HL-60 (cell line): ENCODE results near the gene ADAM12.

Experiments
- DNase-seq, 2 experiments: peaks; one replicate each; pipeline ENCODE4 v3.0.0-alpha.2; 2010 to 2020; ENCODE audit warnings: low read depth in 1 of 2, low spot score in 1 of 2
- H3K27ac ChIP-seq: fragments of 250-450 bp; sonication (Bioruptor Pico); replicated peaks from 2 replicates; pipeline ENCODE4 v1.5.1; 2020; ENCODE audit warnings: mild to moderate bottlenecking, moderate library complexity
- H3K27me3 ChIP-seq: fragments of 250-450 bp; sonication (Bioruptor Pico); 2 replicates; pipeline ENCODE4 v1.5.1; 2021; ENCODE audit warnings: mild to moderate bottlenecking, moderate library complexity; ENCODE audit not compliant: insufficient read depth, poor library complexity, severe bottlenecking
- H3K4me3 ChIP-seq: replicated peaks from 2 replicates; pipeline ENCODE4 v1.5.1; 2011; ENCODE audit warnings: mild to moderate bottlenecking, control low read depth, low read length; ENCODE audit not compliant: insufficient read depth
- GABPA ChIP-seq: IDR thresholded peaks from 2 replicates; pipeline ENCODE4 v1.6.1; 2012; ENCODE audit warnings: low read depth
- POLR2AphosphoS5 ChIP-seq: IDR thresholded peaks from 2 replicates; pipeline ENCODE4 v1.6.1; 2012; ENCODE audit warnings: low read depth
- SPI1 ChIP-seq: IDR thresholded peaks from 2 replicates; pipeline ENCODE4 v1.6.1; 2012; ENCODE audit warnings: low read depth, mild to moderate bottlenecking, borderline replicate concordance
- TF ChIP-seq, protein P1 (sequence below): IDR thresholded peaks from 2 replicates; pipeline ENCODE4 v1.6.1; 2012; ENCODE audit warnings: low read depth; ENCODE audit not compliant: insufficient replicate concordance
- TF ChIP-seq, protein P2 (sequence below): IDR thresholded peaks from one replicate; pipeline ENCODE4 v1.5.1; 2011; ENCODE audit warnings: low read length, control low read depth, inconsistent platforms; ENCODE audit not compliant: insufficient read depth

The ADAM12 gene

DNA sequence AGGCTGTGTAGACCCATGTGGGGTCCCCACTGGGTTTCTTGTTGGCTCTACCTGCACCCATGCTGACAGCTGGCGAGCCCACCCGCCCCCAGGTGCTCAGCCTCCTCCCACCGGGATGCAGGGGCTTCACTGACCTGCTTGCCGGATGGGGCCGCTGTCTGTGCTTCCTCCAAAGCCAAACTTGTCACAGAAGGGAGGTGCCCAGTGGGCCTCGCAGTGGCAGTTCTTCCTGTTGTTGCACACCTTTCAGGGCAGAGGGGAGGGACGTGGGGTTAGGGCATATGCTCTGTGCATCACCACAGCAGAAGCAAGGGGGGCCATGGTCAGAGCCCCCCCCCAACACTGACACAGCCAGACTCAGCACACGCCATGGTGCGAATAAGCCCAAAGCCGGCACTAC lies 345.4 kb downstream of the ADAM12 start:
- Histone ChIP-seq H3K27me3 (no peaks in the 10 kb centered on the region), H3K27ac (no peak overlapping the region), H3K4me3 (no peak overlapping the region)
- DNase-seq, result no peak
- TF ChIP-seq, protein P1, sequence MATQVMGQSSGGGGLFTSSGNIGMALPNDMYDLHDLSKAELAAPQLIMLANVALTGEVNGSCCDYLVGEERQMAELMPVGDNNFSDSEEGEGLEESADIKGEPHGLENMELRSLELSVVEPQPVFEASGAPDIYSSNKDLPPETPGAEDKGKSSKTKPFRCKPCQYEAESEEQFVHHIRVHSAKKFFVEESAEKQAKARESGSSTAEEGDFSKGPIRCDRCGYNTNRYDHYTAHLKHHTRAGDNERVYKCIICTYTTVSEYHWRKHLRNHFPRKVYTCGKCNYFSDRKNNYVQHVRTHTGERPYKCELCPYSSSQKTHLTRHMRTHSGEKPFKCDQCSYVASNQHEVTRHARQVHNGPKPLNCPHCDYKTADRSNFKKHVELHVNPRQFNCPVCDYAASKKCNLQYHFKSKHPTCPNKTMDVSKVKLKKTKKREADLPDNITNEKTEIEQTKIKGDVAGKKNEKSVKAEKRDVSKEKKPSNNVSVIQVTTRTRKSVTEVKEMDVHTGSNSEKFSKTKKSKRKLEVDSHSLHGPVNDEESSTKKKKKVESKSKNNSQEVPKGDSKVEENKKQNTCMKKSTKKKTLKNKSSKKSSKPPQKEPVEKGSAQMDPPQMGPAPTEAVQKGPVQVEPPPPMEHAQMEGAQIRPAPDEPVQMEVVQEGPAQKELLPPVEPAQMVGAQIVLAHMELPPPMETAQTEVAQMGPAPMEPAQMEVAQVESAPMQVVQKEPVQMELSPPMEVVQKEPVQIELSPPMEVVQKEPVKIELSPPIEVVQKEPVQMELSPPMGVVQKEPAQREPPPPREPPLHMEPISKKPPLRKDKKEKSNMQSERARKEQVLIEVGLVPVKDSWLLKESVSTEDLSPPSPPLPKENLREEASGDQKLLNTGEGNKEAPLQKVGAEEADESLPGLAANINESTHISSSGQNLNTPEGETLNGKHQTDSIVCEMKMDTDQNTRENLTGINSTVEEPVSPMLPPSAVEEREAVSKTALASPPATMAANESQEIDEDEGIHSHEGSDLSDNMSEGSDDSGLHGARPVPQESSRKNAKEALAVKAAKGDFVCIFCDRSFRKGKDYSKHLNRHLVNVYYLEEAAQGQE, result no peak

DNA sequence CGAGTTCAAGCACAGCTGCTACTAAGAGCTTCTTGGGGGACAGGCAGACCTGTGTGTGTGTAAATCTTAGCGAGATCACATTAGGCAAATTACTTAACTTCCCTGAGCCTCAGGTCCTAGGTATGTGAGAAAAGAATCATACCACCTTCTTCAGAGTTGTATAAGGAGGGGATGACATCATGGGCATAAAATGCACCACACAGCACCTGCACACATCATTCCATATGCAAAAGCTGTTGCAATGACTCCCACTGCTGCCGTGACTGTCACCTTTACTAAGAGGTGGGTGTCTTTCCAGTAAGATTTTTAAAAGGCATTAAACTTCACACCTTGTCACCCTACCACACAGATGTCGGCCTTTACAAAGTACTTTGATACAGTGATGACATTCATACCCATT lies 345.9 kb downstream of the ADAM12 start:
- H3K27ac ChIP-seq, result peak overlapping the region; percentile 76

DNA sequence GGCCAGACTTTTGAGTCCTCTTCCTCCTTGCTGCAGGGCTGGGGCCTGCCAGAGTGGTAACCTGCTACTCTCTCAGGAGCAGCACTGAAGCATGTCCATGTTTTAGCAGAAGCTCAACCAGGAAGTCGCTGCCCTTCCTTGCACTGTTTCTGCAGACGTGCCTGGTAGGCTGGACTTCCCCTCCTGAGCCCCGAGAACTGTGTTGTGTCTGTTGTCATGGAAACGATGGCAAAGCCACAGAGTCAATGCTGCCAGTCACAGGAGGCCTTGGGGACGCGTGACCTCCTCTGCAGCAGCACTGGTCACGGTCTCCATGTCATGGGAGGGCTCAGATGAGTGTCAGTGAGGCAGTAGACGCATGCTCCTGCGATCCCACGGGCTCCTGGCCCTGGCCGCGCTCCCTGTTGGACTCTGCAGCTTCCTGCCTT lies 346.5 kb downstream of the ADAM12 start:
- Histone ChIP-seq H3K27ac (peak overlapping the region; percentile 76), H3K27me3 (no peaks in the 10 kb centered on the region), H3K4me3 (no peak overlapping the region)
- peak; percentile 95 to 96 for DNase-seq
- peak; percentile 82; the same call in 1 of the 2 replicates for TF ChIP-seq SPI1
- TF ChIP-seq, protein P1, result no peak
- TF ChIP-seq, protein P2, sequence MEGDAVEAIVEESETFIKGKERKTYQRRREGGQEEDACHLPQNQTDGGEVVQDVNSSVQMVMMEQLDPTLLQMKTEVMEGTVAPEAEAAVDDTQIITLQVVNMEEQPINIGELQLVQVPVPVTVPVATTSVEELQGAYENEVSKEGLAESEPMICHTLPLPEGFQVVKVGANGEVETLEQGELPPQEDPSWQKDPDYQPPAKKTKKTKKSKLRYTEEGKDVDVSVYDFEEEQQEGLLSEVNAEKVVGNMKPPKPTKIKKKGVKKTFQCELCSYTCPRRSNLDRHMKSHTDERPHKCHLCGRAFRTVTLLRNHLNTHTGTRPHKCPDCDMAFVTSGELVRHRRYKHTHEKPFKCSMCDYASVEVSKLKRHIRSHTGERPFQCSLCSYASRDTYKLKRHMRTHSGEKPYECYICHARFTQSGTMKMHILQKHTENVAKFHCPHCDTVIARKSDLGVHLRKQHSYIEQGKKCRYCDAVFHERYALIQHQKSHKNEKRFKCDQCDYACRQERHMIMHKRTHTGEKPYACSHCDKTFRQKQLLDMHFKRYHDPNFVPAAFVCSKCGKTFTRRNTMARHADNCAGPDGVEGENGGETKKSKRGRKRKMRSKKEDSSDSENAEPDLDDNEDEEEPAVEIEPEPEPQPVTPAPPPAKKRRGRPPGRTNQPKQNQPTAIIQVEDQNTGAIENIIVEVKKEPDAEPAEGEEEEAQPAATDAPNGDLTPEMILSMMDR, result no peak
- TF ChIP-seq POLR2AphosphoS5, result peak; percentile 69; the same call in 1 of the 2 replicates
- TF ChIP-seq GABPA, result no peak

More for the DNA sequence above, 345.9 kb downstream of the ADAM12 start:
- Histone ChIP-seq H3K4me3 (no peak overlapping the region), H3K27me3 (no peaks in the 10 kb centered on the region)
- TF ChIP-seq SPI1, result no peak
- TF ChIP-seq, protein P1, result no peak
- TF ChIP-seq POLR2AphosphoS5, result no peak
- TF ChIP-seq, protein P2, result no peak
- no peak for TF ChIP-seq GABPA
- no peak for DNase-seq

DNA sequence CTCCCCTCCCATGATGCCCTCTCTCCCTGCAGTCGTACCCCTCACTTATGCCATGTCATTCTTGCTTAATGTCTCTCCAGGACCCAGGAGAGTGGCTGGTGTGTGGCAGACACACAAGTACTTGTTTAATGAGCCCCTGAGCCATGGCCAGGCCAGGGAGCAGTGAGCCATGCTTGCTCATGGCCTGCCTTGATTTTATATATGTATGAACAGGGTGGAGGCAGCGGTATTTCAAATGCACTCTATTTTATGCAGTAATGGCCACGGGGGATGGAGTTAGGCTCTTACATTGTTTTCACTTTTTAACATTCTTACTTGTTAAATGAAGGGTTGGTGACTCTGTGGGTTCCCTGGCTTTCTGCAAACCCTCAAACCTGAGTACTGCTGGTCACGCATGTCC lies 347.2 kb downstream of the ADAM12 start:
- Histone ChIP-seq H3K27ac (peak overlapping the region; percentile 76), H3K4me3 (no peak overlapping the region), H3K27me3 (no peaks in the 10 kb centered on the region)
- TF ChIP-seq POLR2AphosphoS5 (no peak), SPI1 (no peak), GABPA (no peak)
- TF ChIP-seq, protein P2, result no peak
- TF ChIP-seq, protein P1, result no peak
- no peak for DNase-seq
